Measurements from ENCODE around the gene CES5A. TPM values are rescaled to one million over a fixed set of nuclear protein-coding genes. Genes with fewer than 3 reads are reported as not detected.
"Not testable (repeated sequence)": the region's sequence is repeated elsewhere in the genome, so short reads cannot be mapped to it uniquely, and the experiment has no call there.

The CES5A gene
- total and polyA plus RNA-seq, 7 experiments from 2014 or later: not detected

- H3K4me3 Mint-ChIP-seq; POLR2A ChIA-PET; H3K4me1 Mint-ChIP-seq; H3K4me3 ChIP-seq (ENCODE audit: low read length); H3K27ac Mint-ChIP-seq; H3K4me1 ChIP-seq (ENCODE audit: control insufficient read depth in 2 of 2, insufficient read depth in 2 of 2, low read length in 2 of 2); H3K27me3 ChIP-seq (ENCODE audit: control insufficient read depth in 2 of 2, insufficient read depth in 2 of 2, low read length in 2 of 2); H3K36me3 ChIP-seq (ENCODE audit: control insufficient read depth in 2 of 3, insufficient read depth in 3 of 3, low read length in 3 of 3); intact Hi-C loops (cut with micrococcal nuclease); ATAC-seq; H3K27ac ChIP-seq (ENCODE audit: low read depth, low read length); H3K36me3 Mint-ChIP-seq; CTCF ChIA-PET; H3K9me3 ChIP-seq (ENCODE audit: control insufficient read depth in 2 of 3, low read length in 3 of 3); DNase-seq: not testable (repeated sequence)
- Mint-ChIP-seq H3K27me3 (peaks cover 0 to 59% (median 20%) of the 10 kb centered on the region in 5 donors), H3K9me3 (peaks cover 0 to 13% (median 4%) of the 10 kb centered on the region in 11 donors)
Observed at GRCh38 chr16:55913121-55913520, 37.9 kb upstream of the CES5A start.

- H3K27ac ChIP-seq (ENCODE audit: low read depth, low read length): no peak overlapping the region
- H3K36me3 ChIP-seq (ENCODE audit: control insufficient read depth in 2 of 3, insufficient read depth in 3 of 3, low read length in 3 of 3): no peaks in the 10 kb centered on the region
- Mint-ChIP-seq H3K27ac (no peak overlapping the region), H3K4me3 (no peak overlapping the region), H3K9me3 (peaks cover 0 to 14% (median 4%) of the 10 kb centered on the region in 11 donors), H3K4me1 (no peaks in the 10 kb centered on the region), H3K27me3 (peaks cover 0 to 59% (median 24%) of the 10 kb centered on the region in 5 donors), H3K36me3 (no peaks in the 10 kb centered on the region)
- intact Hi-C loops (cut with micrococcal nuclease): no loop called here
- H3K4me3 ChIP-seq (ENCODE audit: low read length): no peak overlapping the region
- DNase-seq (no peak), ATAC-seq (no peak)
- H3K27me3 ChIP-seq (ENCODE audit: control insufficient read depth in 2 of 2, insufficient read depth in 2 of 2, low read length in 2 of 2): no peaks in the 10 kb centered on the region
- CTCF ChIA-PET: interaction anchor here (0.8 kb wide), 1 partner anchor 46 kb away, joined by 3 read pairs; no protein-coding TSS in a partner anchor
- H3K9me3 ChIP-seq (ENCODE audit: control insufficient read depth in 2 of 3, low read length in 3 of 3): no peaks in the 10 kb centered on the region
- H3K4me1 ChIP-seq (ENCODE audit: control insufficient read depth in 2 of 2, insufficient read depth in 2 of 2, low read length in 2 of 2): no peaks in the 10 kb centered on the region
- POLR2A ChIA-PET: no interaction called here
Observed at GRCh38 chr16:55912022-55912421, 36.8 kb upstream of the CES5A start.

GRCh38 chr16:55911616-55912015 lies 36.4 kb upstream of the CES5A start:
- ATAC-seq: no peak
- Histone ChIP-seq H3K27me3 (ENCODE audit: control insufficient read depth in 2 of 2, insufficient read depth in 2 of 2, low read length in 2 of 2) (no peaks in the 10 kb centered on the region), H3K4me3 (ENCODE audit: low read length) (no peak overlapping the region), H3K36me3 (ENCODE audit: control insufficient read depth in 2 of 3, insufficient read depth in 3 of 3, low read length in 3 of 3) (no peaks in the 10 kb centered on the region), H3K27ac (ENCODE audit: low read depth, low read length) (no peak overlapping the region), H3K9me3 (ENCODE audit: control insufficient read depth in 2 of 3, low read length in 3 of 3) (no peaks in the 10 kb centered on the region), H3K4me1 (ENCODE audit: control insufficient read depth in 2 of 2, insufficient read depth in 2 of 2, low read length in 2 of 2) (no peaks in the 10 kb centered on the region)
- Mint-ChIP-seq H3K27ac (no peak overlapping the region), H3K9me3 (peaks cover 0 to 16% (median 4%) of the 10 kb centered on the region in 11 donors), H3K27me3 (peaks cover 0 to 56% (median 26%) of the 10 kb centered on the region in 5 donors), H3K4me3 (no peak overlapping the region), H3K36me3 (no peaks in the 10 kb centered on the region), H3K4me1 (no peaks in the 10 kb centered on the region)
- no peak for DNase-seq
- intact Hi-C loops (cut with micrococcal nuclease): no loop called here
- ChIA-PET POLR2A (no interaction called here), CTCF (interaction anchor here (0.8 kb wide), 1 partner anchor 46 kb away, joined by 3 read pairs; no protein-coding TSS in a partner anchor)

- Mint-ChIP-seq H3K27ac (no peak overlapping the region), H3K4me1 (no peaks in the 10 kb centered on the region), H3K27me3 (peaks cover 0 to 58% (median 22%) of the 10 kb centered on the region in 5 donors), H3K36me3 (no peaks in the 10 kb centered on the region), H3K4me3 (no peak overlapping the region), H3K9me3 (peaks cover 0 to 17% (median 4%) of the 10 kb centered on the region in 11 donors)
- ChIA-PET POLR2A (no interaction called here), CTCF (no interaction called here)
- no peaks in the 10 kb centered on the region for H3K27me3 ChIP-seq (ENCODE audit: control insufficient read depth in 2 of 2, insufficient read depth in 2 of 2, low read length in 2 of 2)
- H3K27ac ChIP-seq (ENCODE audit: low read depth, low read length): no peak overlapping the region
- no peak for ATAC-seq
- H3K4me1 ChIP-seq (ENCODE audit: control insufficient read depth in 2 of 2, insufficient read depth in 2 of 2, low read length in 2 of 2): no peaks in the 10 kb centered on the region
- no peaks in the 10 kb centered on the region for H3K9me3 ChIP-seq (ENCODE audit: control insufficient read depth in 2 of 3, low read length in 3 of 3)
- H3K4me3 ChIP-seq (ENCODE audit: low read length): no peak overlapping the region
- no peak for DNase-seq
- no peaks in the 10 kb centered on the region for H3K36me3 ChIP-seq (ENCODE audit: control insufficient read depth in 2 of 3, insufficient read depth in 3 of 3, low read length in 3 of 3)
- intact Hi-C loops (cut with micrococcal nuclease): no loop called here
Observed at GRCh38 chr16:55909876-55910275, 34.7 kb upstream of the CES5A start.

- DNase-seq (no peak), ATAC-seq (no peak)
- ChIA-PET POLR2A (no interaction called here), CTCF (no interaction called here)
- Histone ChIP-seq H3K9me3 (ENCODE audit: control insufficient read depth in 2 of 3, low read length in 3 of 3) (peaks cover 0 to 3% (median 0%) of the 10 kb centered on the region in 3 experiments), H3K4me1 (ENCODE audit: control insufficient read depth in 2 of 2, insufficient read depth in 2 of 2, low read length in 2 of 2) (no peaks in the 10 kb centered on the region), H3K27ac (ENCODE audit: low read depth, low read length) (no peak overlapping the region), H3K4me3 (ENCODE audit: low read length) (no peak overlapping the region), H3K27me3 (ENCODE audit: control insufficient read depth in 2 of 2, insufficient read depth in 2 of 2, low read length in 2 of 2) (no peaks in the 10 kb centered on the region), H3K36me3 (ENCODE audit: control insufficient read depth in 2 of 3, insufficient read depth in 3 of 3, low read length in 3 of 3) (no peaks in the 10 kb centered on the region)
- intact Hi-C loops (cut with micrococcal nuclease): no loop called here
- Mint-ChIP-seq H3K27ac (no peak overlapping the region), H3K36me3 (no peaks in the 10 kb centered on the region), H3K4me1 (no peaks in the 10 kb centered on the region), H3K9me3 (peaks cover 4 to 28% (median 11%) of the 10 kb centered on the region in 11 donors), H3K4me3 (no peak overlapping the region), H3K27me3 (peaks cover 0 to 59% (median 26%) of the 10 kb centered on the region in 5 donors)
Observed at GRCh38 chr16:55908641-55909040, 33.5 kb upstream of the CES5A start.

- peaks cover 0 to 6% (median 0%) of the 10 kb centered on the region in 3 experiments for H3K9me3 ChIP-seq (ENCODE audit: control insufficient read depth in 2 of 3, low read length in 3 of 3)
- H3K27me3 Mint-ChIP-seq: peaks cover 0 to 59% (median 27%) of the 10 kb centered on the region in 5 donors
- CTCF ChIA-PET: no interaction called here
- POLR2A ChIA-PET: no interaction called here
- no peak overlapping the region for H3K4me3 ChIP-seq (ENCODE audit: low read length)
- peaks cover 9 to 38% (median 16%) of the 10 kb centered on the region in 11 donors for H3K9me3 Mint-ChIP-seq
- no peak overlapping the region for H3K27ac Mint-ChIP-seq
- no peaks in the 10 kb centered on the region for H3K4me1 ChIP-seq (ENCODE audit: control insufficient read depth in 2 of 2, insufficient read depth in 2 of 2, low read length in 2 of 2)
- no peak overlapping the region for H3K27ac ChIP-seq (ENCODE audit: low read depth, low read length)
- H3K36me3 ChIP-seq (ENCODE audit: control insufficient read depth in 2 of 3, insufficient read depth in 3 of 3, low read length in 3 of 3): no peaks in the 10 kb centered on the region
- ATAC-seq: no peak
- no peak overlapping the region for H3K4me3 Mint-ChIP-seq
- H3K4me1 Mint-ChIP-seq: no peaks in the 10 kb centered on the region
- H3K36me3 Mint-ChIP-seq: peaks cover 0 to 2% (median 0%) of the 10 kb centered on the region in 5 donors
- no peak for DNase-seq
- H3K27me3 ChIP-seq (ENCODE audit: control insufficient read depth in 2 of 2, insufficient read depth in 2 of 2, low read length in 2 of 2): no peaks in the 10 kb centered on the region
- intact Hi-C loops (cut with micrococcal nuclease): no loop called here
Observed at GRCh38 chr16:55907661-55908060, 32.5 kb upstream of the CES5A start.

- Mint-ChIP-seq H3K9me3 (peaks cover 8 to 39% (median 14%) of the 10 kb centered on the region in 11 donors), H3K4me1 (no peaks in the 10 kb centered on the region), H3K27me3 (peaks cover 0 to 46% (median 29%) of the 10 kb centered on the region in 5 donors), H3K36me3 (peaks cover 0 to 4% (median 0%) of the 10 kb centered on the region in 5 donors), H3K4me3 (no peak overlapping the region), H3K27ac (no peak overlapping the region)
- ATAC-seq: no peak
- no peaks in the 10 kb centered on the region for H3K4me1 ChIP-seq (ENCODE audit: control insufficient read depth in 2 of 2, insufficient read depth in 2 of 2, low read length in 2 of 2)
- H3K36me3 ChIP-seq (ENCODE audit: control insufficient read depth in 2 of 3, insufficient read depth in 3 of 3, low read length in 3 of 3): no peaks in the 10 kb centered on the region
- ChIA-PET POLR2A (no interaction called here), CTCF (no interaction called here)
- no peak overlapping the region for H3K4me3 ChIP-seq (ENCODE audit: low read length)
- no peak for DNase-seq
- H3K9me3 ChIP-seq (ENCODE audit: control insufficient read depth in 2 of 3, low read length in 3 of 3): peaks cover 0 to 6% (median 0%) of the 10 kb centered on the region in 3 experiments
- no peak overlapping the region for H3K27ac ChIP-seq (ENCODE audit: low read depth, low read length)
- intact Hi-C loops (cut with micrococcal nuclease): no loop called here
- no peaks in the 10 kb centered on the region for H3K27me3 ChIP-seq (ENCODE audit: control insufficient read depth in 2 of 2, insufficient read depth in 2 of 2, low read length in 2 of 2)
Observed at GRCh38 chr16:55906123-55906522, 30.9 kb upstream of the CES5A start.

Measured in naive thymus-derived CD4-positive, alpha-beta T cell (primary cell).